Stimulated activated CD4-positive, alpha-beta T cell treated with anti-CD3 and anti-CD28 coated beads, Interleukin-4, amount 100 ng/mL, for 4 hours (primary cell): Measurements from ENCODE around the gene IER5.
A peak's percentile ranks its signal among the peaks of the same experiment; 100 is the strongest.

Source experiments
- DNase-seq, 2 experiments: peaks; one replicate each; pipeline ENCODE4 v3.0.0-alpha.2; 2020

Gene IER5

DNA sequence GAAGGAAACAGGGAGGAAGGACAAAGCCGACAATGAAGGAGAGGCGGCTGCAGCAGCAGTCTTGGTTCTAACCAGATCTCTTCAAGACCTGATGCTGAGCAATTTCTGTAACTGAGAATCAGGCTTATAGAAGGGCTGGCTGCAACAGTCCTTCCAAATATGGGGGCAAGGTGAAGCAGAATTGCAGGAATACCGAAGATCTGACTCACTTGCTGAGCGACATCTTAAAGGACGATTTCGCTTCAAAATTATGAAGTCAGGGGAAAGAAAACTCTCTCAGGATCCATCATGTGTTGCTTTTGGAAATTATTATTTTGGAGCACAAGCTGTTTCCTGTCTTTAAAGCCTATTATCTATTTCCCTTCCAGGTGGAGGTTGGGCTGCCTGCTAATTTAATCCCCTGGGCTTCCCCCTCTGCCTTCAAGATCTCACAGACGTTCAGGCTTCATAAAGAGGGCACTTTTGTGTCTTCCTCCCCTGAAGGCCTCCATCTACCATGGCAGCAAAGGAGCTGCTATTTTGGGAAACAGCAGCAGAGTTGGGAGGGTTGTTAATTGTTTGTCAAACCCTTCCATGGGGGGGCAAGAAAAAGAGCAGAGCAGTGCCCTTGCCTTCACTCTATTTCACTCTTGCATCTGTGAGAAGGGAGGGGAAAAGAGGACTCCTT is 10.8 kb upstream of the IER5 start:
- DNase-seq: no peak

DNA sequence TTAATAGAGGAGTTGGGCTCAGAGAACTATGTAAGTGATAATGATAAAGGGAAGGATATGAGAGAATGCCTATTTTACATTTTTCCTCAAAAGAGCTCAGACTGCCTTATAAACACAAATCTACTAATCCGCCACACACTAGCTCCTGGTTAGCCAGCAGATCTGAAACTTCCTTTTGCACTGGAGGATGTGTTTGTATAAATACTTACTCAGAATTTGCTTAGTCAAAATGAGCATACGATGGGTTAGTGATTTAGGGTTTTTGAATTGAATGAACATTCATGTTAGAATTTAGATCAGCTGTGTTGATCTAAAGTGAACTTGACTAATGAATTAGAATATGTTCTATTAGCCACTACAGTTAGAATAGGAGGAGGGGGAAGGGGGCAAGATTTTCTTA is 9.1 kb upstream of the IER5 start:
- DNase-seq: no peak

DNA sequence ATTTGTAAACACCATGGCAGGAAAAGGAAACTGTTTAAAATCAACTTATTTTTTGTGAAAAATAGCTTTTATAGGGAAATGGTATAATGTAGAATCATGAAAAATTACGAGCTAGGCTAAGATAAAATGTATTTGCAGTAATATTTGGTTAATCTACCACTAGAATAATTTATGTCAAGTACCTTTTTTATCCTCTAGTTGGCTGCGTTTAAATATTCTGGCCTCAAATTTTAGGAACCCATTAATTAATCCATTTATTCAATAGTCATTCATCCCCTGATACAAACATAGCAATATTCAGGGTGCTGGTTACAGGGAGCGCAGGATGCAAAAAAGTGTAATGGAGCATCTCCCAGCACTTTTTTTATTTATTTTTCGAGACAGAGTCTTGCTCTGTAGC is 8.6 kb upstream of the IER5 start:
- DNase-seq: no peak

DNA sequence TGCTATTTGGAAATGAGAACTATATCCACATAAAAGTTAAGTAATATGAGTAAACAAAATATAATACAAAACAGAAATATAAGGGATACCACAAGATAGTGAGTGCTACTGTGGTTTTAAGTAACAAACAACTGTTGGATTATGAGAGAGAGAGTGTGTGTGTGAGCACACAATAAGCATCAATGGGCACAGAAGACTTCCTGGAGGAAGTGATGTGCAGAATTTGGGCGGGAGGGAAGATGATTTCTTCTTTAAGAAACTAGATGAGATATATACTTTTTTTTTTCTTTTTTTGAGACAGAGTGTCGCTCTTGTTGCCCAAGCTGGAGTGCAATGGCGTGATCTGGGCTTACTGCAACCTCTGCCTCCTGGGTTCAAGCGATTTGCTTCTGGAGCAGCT is 7.9 kb upstream of the IER5 start:
- DNase-seq: no peak

DNA sequence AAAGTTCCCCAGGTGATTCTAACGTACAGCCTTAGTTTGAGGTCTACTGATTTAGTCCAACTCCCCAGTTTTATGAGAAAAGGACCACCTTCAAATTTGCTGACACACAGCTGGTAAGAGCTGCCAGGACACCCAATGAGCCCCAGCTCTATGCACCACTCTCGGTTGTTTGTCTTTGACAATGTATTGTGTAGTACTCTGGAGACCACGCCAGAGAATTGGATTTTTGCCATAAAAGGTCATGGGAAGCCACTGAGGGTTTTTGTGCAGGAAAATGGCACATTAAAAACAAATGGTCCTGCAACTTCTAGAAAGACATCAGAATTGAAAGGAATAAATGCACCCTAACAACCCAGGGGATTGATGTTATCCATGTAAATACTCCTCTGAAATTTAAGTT is 7.1 kb upstream of the IER5 start:
- no peak for DNase-seq

DNA sequence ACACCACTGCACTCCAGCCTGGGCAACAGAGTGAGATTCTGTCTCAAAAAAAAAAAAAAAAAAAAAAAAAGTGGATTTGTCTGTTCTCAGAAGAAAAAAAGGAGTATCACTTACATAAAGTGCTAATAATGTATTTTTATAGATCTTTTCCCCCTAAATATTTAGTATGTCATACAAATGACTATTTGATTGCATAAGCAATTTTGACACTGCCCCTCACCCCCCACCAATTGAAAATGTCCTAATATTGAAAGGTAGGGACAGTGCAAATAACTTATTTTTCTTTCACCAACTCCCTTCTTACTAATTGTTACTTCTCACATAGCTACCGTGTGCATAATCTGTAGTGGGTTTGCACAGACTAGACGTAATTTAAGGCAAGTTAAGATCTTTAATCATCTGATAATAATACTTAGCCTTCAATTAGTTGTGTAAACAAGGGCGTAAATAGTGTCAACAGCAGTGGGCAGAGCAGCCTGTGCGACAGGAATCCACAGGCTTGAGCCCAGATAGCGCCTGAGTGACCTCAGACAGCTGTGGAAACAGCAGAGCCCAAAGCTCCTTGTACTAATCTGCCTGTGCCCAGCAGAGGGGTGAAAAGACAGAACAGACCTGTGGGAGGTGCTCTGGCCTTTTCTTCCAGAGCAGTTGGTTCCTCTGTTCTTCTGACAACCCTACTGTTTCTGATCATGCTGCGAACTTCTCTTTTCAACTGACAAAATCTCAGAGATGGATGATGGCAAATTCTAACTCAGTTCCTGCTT is 4.5 kb upstream of the IER5 start:
- DNase-seq: peak; percentile 24 to 58

DNA sequence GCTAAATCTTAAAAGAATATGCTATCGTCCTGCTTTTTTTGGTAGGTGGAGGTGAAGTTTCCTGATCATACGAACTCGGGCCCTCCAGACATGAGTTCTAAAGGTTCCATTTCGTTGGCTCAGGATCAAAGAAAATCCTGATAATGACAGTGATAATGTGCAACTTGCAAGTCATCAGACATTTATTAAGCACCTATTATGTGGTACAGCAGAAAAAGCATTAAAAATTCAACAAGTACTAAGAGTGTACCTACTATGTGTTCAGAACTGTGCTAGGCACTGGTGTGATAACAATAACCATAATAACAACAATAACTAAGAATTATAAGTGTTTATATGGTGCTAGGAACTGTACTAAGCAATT is 3.9 kb upstream of the IER5 start:
- DNase-seq: no peak

DNA sequence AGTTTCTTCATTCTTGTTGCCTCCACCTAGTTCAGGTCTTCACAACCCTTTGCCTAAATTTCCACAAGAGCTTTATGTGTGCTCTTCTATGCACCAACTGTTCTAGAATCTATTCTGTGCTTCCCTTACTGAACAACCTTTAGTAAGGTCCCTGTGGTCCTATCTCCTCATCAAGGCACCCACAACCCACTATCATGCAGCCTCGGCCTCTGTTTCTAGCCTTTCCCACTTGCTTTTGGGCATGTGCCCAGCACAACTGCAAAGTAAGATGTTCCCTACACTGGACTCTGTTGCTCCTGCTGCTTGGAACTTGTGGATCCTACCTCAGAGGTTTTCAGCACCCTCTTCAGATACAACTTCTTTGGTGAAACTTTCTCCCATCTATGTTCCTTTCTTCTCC is 2.4 kb upstream of the IER5 start:
- no peak for DNase-seq

DNA sequence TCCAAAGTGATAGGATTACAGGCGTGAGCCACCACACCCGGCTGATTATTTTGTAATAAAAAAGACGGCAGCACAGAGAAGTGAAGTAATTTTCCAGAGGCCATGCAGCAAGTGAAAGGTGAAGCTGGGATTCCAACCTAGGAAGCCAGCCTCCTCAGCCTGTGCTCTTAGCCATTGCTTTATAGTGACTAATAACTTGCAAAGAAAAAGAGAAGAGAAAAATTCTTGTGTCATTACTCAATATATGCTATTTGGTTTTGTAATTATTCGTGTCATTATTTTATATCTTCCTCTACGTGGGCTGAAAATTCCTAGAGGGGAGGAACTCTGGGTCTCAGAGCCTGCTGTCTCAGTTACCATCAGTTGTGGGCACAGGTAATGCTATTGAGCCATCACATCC is 1.6 kb upstream of the IER5 start:
- DNase-seq: no peak

DNA sequence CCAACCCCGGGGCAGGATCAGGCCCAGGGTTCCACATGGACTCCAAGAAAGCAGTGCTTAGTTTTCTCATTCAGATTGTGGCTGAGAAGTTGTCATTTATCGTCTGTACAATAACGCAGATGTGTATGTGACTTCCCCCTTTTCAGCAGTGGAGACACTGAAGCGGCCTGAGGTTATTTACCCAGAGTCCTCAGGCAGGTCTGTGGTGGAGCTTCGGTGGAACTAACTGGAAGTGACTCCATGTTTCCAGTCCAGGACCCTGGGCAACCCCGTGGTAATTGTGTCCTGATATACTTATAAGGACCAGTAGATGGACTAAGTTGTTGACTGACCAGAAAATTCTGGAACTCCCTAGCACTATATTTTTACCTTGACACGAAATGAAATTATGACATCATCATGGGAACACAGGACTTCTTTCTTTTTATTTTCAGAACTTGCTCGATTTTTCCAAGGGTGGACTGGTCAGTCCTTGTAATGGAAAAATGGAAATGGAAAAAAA is 1.0 kb upstream of the IER5 start:
- no peak for DNase-seq

DNA sequence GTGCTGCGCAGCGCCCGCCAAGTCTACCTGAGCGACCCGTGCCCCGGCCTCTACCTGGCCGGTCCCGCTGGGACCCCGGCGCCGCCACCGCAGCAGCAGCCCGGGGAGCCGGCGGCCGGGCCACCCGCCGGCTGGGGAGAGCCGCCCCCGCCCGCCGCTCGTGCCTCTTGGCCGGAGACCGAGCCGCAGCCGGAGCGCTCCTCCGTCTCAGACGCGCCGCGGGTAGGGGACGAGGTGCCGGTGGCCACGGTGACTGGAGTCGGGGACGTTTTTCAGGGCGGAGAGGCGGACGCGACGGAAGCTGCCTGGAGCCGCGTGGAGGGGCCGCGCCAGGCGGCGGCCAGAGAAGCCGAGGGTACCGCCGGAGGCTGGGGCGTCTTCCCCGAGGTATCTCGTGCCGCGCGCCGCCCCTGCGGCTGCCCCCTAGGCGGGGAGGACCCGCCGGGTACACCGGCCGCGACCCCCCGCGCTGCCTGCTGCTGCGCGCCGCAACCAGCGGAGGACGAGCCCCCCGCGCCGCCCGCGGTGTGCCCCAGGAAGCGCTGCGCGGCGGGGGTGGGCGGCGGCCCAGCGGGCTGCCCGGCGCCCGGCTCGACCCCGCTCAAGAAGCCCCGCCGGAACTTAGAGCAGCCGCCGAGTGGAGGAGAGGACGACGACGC is 646 bp downstream of the IER5 start:
- DNase-seq: peak; percentile 5 to 28

DNA sequence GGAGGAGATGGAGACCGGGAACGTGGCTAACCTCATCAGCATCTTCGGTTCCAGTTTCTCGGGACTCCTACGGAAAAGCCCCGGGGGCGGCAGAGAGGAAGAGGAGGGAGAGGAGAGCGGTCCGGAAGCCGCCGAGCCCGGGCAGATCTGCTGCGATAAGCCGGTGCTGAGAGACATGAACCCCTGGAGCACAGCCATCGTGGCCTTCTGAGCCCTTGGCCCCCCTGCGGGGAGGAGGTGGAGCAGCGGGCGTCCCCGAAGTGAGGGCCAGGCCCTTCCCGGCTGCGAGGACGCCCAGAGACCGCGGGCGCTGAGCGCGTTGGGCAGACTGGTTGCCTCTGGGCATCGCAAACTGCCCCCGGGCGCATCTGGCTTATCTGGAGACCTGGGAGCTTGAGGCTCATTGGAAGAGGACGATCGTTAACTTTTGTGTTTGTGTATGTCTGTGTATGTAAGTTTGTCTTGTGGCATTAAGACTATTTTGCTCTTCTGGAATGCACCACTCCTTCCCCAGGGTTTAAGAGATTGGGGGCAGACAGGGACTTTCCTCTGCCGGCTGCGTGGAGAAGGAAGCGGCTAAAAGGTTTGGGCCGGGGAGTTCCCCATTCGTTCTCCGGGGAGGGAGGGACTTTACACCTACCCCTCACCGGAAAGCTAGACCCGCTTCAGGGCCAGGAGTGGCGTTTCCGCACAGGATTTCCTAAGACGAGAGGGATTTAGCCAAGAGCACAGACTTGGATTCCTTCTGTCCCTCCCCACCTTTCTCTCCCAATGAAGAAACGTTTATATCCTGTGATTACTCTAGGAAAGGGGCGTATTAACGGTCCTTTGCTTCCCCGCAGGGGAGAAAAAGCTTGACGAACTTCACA is 1.4 kb downstream of the IER5 start:
- DNase-seq: peak; percentile 64 to 81

DNA sequence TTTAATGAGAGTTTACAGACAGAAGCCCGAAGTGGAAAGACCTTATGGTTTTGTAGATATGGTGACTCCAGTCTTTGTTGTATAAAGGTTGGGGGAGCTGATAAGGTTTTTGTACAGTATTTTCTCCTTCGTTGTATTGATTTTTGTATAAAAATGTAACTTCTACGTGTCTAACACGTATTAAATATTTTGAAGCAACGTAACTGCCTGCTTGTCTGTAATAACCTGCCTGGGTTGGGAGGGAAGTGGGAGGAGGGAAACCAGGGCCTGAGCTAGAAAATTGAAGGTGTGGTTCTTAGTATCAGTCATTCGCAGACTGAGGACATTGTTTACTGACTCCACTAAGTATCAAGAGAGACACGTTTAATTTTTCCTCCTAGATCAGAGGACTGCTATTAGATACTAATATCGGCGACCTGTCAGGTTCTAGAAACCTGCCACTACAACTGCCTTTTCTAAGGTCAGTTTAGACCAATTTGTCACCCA is 2.2 kb downstream of the IER5 start:
- peak in 1 of 2 experiments; percentile 44 for DNase-seq

DNA sequence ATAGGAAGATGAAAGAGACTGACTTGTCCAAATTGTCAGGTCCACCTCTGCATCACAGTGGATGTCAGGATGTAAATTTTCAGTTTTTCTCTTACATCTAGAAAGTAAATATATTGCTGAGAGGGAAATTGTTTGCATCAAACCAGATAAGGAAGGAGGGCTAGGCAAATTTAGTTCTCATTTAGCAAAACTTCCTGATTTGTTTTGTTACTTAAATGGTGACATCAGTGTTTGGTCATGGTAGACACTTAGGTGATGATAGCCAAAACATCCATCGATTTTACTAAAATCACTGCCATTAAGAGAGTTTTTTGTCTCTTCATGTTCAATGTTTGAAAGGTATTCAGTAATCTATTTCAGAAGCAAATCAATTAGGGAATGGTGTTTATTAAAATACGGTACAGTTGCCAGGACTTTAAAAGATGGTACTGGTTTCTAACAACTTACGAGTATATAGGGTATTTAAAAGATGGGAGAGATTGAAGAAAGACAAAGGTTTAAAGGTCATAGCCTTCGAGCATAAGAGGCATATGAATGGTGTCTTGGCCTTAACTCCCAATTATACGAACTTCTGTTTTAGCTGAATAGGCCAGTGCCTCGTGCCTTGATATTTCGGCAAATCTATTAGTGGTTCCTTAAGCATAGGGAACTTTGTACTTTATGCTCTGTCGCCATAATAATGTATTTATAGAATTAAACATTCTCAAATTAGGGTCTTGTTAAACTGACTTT is 3.0 kb downstream of the IER5 start:
- DNase-seq: no peak

DNA sequence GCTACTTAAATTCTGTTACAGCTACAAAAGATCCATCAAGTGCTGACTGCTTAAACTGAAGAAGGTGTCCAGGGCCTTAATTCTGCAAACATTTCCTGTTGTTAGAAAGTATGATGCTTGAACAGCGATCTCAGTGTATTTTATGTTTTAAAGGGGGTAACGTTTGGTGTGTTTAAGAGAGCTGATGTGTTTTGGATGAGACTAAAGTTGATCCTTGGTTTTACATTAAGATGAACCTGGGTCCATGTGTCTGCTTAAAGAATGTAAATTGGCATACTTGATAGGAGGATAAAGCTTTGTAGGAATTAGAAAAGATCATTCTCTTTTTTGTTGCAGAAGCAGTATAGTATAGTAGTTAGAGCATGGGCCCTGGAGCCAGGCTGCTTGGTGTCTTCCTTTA is 3.6 kb downstream of the IER5 start:
- DNase-seq: no peak

DNA sequence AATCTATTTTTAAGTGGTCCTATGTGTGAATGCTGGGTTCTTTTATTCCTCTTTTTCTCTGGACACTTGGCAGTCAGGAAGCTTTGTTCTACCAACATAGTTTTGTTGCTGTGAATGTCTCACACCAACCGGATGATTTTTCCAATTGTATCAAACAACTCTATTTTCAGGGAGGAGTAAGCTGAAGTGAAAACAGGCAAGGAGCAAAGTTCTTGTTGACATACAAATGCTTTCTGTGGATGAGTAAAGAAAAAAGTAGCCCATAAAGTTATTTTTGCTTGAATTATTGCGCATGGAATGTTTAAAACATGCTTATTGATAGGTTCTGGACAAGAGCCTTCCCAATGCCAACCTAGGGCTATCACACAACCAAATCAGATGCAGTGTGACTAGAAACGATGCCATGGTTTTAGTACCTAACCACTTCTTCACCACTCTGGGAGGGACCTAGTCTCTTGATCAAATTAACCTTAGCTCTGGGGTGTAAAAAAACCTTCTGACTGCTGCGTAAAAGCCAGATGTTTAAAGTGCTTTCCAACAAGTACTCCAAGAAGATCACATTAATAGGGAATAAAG is 4.5 kb downstream of the IER5 start:
- no peak for DNase-seq

DNA sequence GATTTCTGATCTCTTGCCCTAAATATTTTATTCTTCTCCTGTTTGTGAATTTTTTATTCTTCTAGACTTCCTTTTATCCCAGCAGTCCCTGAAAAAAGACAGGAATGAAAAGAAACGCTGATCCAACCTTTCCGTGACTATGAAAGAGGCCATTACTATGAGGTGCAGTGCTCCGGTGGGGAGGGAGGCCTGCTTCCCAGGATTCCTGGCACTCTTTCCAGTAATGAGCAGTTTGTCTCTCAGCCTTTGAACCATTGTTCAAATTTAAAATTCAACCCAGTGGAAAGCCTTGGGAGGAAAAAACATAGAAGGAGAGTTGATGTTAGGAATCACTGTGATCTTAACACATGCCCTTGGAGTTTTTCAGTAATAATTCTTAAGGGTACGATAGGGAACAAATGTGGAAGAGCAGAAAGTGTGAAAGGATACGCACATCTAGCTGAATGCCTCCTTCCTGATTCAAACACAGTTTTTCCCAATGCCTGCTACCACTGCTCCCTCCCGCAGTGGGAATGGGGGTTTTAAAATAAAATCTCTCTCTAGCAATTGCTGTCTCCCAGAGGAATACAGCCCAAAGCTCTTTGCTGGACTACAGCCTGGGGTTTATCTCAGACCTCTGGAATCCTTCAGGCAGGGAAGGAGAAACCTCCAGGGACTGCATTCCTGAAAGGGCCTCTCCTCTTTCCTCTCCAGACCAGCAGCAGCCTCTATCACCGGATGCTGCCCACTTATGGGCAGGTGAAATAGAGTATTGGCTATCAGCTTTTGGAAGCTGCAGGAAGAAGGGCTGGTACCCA is 6.1 kb downstream of the IER5 start:
- no peak for DNase-seq

DNA sequence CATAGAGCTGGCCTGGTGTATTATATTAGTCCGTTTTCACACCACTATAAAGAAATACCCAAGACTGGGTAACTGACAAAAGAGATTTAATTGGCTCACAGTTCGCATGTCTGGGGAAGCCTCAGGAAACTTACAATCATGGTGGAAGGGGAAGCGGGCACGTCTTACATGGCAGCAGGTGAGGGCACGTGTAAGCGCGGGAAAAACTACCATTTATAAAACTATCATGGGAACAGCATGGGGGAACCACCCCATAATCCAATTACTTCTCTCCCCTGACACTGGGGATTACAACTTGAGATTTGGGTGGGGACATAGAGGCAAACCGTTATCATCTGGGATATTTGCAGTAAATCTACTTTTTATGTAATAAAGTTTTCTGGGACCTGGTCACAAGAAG is 6.8 kb downstream of the IER5 start:
- DNase-seq: no peak

DNA sequence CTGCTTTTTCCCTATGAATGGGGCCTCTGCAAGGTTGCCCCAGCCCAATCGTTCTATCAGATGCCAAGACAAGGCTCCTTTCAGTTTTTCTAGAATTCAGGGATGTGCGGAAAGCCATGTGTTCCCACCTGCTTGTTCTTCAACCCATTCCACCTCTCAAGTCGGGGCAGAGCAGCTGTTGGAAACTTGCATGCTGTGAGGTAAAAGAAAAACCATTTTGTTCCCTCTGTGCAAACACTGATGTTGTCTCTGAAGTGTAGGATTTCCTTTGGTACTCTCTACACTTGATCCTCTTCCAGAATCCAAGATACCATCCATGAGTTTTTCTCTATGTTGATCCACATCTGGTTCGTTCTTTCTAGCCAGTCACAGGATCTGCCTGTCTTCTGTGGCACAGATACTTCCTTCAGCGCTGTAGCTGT is 7.3 kb downstream of the IER5 start:
- no peak for DNase-seq

DNA sequence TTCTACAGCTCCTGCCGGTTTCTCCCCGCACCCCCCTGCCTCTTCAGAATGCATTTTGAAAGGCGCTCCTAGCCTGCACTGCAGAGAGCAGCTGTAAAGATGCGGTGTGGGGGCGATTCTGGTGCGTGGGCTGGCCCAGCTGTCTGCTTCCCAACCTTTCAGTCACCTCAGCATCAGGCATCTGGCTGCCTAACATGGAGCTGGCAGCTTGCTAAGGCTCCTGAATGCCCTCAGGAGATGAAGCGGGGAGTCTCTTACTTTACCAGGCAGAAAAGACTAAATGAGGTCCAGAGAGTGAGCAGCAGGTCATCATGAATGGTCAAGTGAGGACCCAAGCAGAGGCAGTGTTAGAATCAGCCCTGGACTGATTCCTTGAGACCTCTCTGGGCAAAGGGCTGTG is 8.7 kb downstream of the IER5 start:
- no peak for DNase-seq
